ENCODE measurements around the gene PMM2. TPM values are rescaled to one million over a fixed set of nuclear protein-coding genes. Genes with fewer than 3 reads are reported as not detected.
"Not testable (repeated sequence)": the region's sequence is repeated elsewhere in the genome, so short reads cannot be mapped to it uniquely, and the experiment has no call there.

Gene PMM2
- total and polyA plus RNA-seq, 2 donors (not counting 3 experiments of a cell fraction or from before 2014, with no cell fraction given), result 29.0 to 61.3 TPM

- ChIA-PET POLR2A (no interaction called here), CTCF (interaction anchor here (1.3 to 2.7 kb wide), 2 partner anchors 18 to 79 kb away, joined by 3 to 15 read pairs; no protein-coding TSS in a partner anchor)
- Histone ChIP-seq H3K36me3 (ENCODE audit: control insufficient read depth in 2 of 2, extremely low read depth in 1 of 2, insufficient read depth in 2 of 2, low read length in 2 of 2) (peaks cover 17 to 24% of the 10 kb centered on the region in 2 experiments), H3K4me3 (replicated peaks in 1 of 3; ENCODE audit: insufficient read depth in 1 of 3, low read depth in 1 of 3, low read length in 3 of 3) (no peak overlapping the region), H3K27me3 (ENCODE audit: control insufficient read depth in 2 of 2, insufficient read depth in 2 of 2, low read length in 2 of 2) (no peaks in the 10 kb centered on the region), H2AFZ (ENCODE audit: low read depth, low read length) (no peak overlapping the region), H3K27ac (ENCODE audit: insufficient read depth, low read depth, low read length) (no peak overlapping the region), H4K20me1 (replicated peaks; ENCODE audit: control insufficient read depth, extremely low read depth, insufficient read depth, low read length) (peaks cover 6% of the 10 kb centered on the region), H3K9ac (replicated peaks; ENCODE audit: extremely low read depth, insufficient read depth, low read length) (no peak overlapping the region), H3K4me2 (ENCODE audit: insufficient read depth, low read length) (no peak overlapping the region), H3K9me1 (replicated peaks; ENCODE audit: control insufficient read depth, extremely low read depth, insufficient read depth, low read length) (no peaks in the 10 kb centered on the region), H3K4me1 (ENCODE audit: control insufficient read depth, extremely low read depth, insufficient read depth, low read length) (peaks cover 21% of the 10 kb centered on the region), H3K9me3 (replicated peaks; ENCODE audit: control insufficient read depth, insufficient read depth, low read length) (no peaks in the 10 kb centered on the region), H3K79me2 (ENCODE audit: control insufficient read depth, insufficient read depth, low read length) (peaks cover 73% of the 10 kb centered on the region)
- no peak for FAIRE-seq
- intact Hi-C loops (cut with micrococcal nuclease) (no loop called here), dilution Hi-C loops (cut with MboI; ENCODE audit: extremely low pct_ligation_motif_present, low sequenced_read_pairs) (no loop called here)
- TF ChIP-seq POLR2AphosphoS5 (IDR thresholded peaks at IDR 0.05; ENCODE audit: insufficient read depth, low read depth, low read length) (no peak), POLR2A (IDR thresholded peaks at IDR 0.05; ENCODE audit: low read depth, low read length) (no peak), GATA2 (IDR thresholded peaks at IDR 0.05; ENCODE audit: insufficient read depth, insufficient read length, low read depth, low read length) (no peak), FOS (IDR thresholded peaks at IDR 0.05; ENCODE audit: borderline replicate concordance, insufficient read depth, low read length) (no peak), MYC (IDR thresholded peaks at IDR 0.05; ENCODE audit: low read depth, low read length) (no peak), MAX (IDR thresholded peaks at IDR 0.05; ENCODE audit: insufficient read depth, insufficient read length) (no peak), EZH2 (IDR thresholded peaks at IDR 0.05; ENCODE audit: borderline replicate concordance, low read depth, low read length, severe bottlenecking) (no peak), JUN (IDR thresholded peaks at IDR 0.05; ENCODE audit: borderline replicate concordance, insufficient read depth, insufficient read length, low read depth) (no peak)
- TF ChIP-seq, protein P1, sequence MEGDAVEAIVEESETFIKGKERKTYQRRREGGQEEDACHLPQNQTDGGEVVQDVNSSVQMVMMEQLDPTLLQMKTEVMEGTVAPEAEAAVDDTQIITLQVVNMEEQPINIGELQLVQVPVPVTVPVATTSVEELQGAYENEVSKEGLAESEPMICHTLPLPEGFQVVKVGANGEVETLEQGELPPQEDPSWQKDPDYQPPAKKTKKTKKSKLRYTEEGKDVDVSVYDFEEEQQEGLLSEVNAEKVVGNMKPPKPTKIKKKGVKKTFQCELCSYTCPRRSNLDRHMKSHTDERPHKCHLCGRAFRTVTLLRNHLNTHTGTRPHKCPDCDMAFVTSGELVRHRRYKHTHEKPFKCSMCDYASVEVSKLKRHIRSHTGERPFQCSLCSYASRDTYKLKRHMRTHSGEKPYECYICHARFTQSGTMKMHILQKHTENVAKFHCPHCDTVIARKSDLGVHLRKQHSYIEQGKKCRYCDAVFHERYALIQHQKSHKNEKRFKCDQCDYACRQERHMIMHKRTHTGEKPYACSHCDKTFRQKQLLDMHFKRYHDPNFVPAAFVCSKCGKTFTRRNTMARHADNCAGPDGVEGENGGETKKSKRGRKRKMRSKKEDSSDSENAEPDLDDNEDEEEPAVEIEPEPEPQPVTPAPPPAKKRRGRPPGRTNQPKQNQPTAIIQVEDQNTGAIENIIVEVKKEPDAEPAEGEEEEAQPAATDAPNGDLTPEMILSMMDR (IDR thresholded peaks at IDR 0.05; ENCODE audit: extremely low read depth in 1 of 2, insufficient read depth in 1 of 2, low read depth in 1 of 2, low read length in 2 of 2), result no peak
- BruUV-seq (replicated peaks), result no TSS peak
- DNase-seq (ENCODE audit: low read depth, low spot score), result no peak
These were observed 4.1 kb downstream of the PMM2 start for GRCh38 chr16:8801701-8802100.

- dilution Hi-C loops (cut with MboI; ENCODE audit: extremely low pct_ligation_motif_present, low sequenced_read_pairs); H3K9me3 ChIP-seq (replicated peaks; ENCODE audit: control insufficient read depth, insufficient read depth, low read length); CTCF ChIA-PET; H3K9me1 ChIP-seq (replicated peaks; ENCODE audit: control insufficient read depth, extremely low read depth, insufficient read depth, low read length); H3K9ac ChIP-seq (replicated peaks; ENCODE audit: extremely low read depth, insufficient read depth, low read length); DNase-seq (ENCODE audit: low read depth, low spot score); H2AFZ ChIP-seq (ENCODE audit: low read depth, low read length); intact Hi-C loops (cut with micrococcal nuclease); H3K27ac ChIP-seq (ENCODE audit: insufficient read depth, low read depth, low read length); H4K20me1 ChIP-seq (replicated peaks; ENCODE audit: control insufficient read depth, extremely low read depth, insufficient read depth, low read length); H3K4me3 ChIP-seq (replicated peaks in 1 of 3; ENCODE audit: insufficient read depth in 1 of 3, low read depth in 1 of 3, low read length in 3 of 3); BruUV-seq (replicated peaks); H3K27me3 ChIP-seq (ENCODE audit: control insufficient read depth in 2 of 2, insufficient read depth in 2 of 2, low read length in 2 of 2); POLR2A ChIA-PET; FAIRE-seq; H3K4me2 ChIP-seq (ENCODE audit: insufficient read depth, low read length): not testable (repeated sequence)
- H3K79me2 ChIP-seq (ENCODE audit: control insufficient read depth, insufficient read depth, low read length), result peaks cover 63% of the 10 kb centered on the region
- H3K36me3 ChIP-seq (ENCODE audit: control insufficient read depth in 2 of 2, extremely low read depth in 1 of 2, insufficient read depth in 2 of 2, low read length in 2 of 2), result peaks cover 28 to 34% of the 10 kb centered on the region in 2 experiments
- H3K4me1 ChIP-seq (ENCODE audit: control insufficient read depth, extremely low read depth, insufficient read depth, low read length), result peaks cover 12% of the 10 kb centered on the region
These were observed 6.1 kb downstream of the PMM2 start for GRCh38 chr16:8803733-8804132.
